Measurements from ENCODE around the gene MAP3K21. TPM values are rescaled to one million over a fixed set of nuclear protein-coding genes. Genes with fewer than 3 reads are reported as not detected.
A peak's percentile ranks its signal among the peaks of the same experiment; 100 is the strongest.

The MAP3K21 gene
- total and polyA plus RNA-seq, 2 experiments from 2014 or later, result 0.70 to 2.9 TPM

- Histone ChIP-seq H3K27me3 (no peaks in the 10 kb centered on the region), H3K27ac (no peak overlapping the region), H3K9me3 (ENCODE audit: low read depth) (no peaks in the 10 kb centered on the region), H3K4me1 (ENCODE audit: low read depth) (no peaks in the 10 kb centered on the region), H3K4me3 (peak overlapping the region; percentile 95), H3K36me3 (no peaks in the 10 kb centered on the region)
- TF ChIP-seq, protein P1, sequence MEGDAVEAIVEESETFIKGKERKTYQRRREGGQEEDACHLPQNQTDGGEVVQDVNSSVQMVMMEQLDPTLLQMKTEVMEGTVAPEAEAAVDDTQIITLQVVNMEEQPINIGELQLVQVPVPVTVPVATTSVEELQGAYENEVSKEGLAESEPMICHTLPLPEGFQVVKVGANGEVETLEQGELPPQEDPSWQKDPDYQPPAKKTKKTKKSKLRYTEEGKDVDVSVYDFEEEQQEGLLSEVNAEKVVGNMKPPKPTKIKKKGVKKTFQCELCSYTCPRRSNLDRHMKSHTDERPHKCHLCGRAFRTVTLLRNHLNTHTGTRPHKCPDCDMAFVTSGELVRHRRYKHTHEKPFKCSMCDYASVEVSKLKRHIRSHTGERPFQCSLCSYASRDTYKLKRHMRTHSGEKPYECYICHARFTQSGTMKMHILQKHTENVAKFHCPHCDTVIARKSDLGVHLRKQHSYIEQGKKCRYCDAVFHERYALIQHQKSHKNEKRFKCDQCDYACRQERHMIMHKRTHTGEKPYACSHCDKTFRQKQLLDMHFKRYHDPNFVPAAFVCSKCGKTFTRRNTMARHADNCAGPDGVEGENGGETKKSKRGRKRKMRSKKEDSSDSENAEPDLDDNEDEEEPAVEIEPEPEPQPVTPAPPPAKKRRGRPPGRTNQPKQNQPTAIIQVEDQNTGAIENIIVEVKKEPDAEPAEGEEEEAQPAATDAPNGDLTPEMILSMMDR (IDR thresholded peaks at IDR 0.05; ENCODE audit: low read depth, low read length), result no peak
- no peak for DNase-seq (ENCODE audit: low read depth in 1 of 2, low spot score in 1 of 2)
Measured at GRCh38 chr1:233295975-233296322, 31.6 kb upstream of the MAP3K21 start.

DNA sequence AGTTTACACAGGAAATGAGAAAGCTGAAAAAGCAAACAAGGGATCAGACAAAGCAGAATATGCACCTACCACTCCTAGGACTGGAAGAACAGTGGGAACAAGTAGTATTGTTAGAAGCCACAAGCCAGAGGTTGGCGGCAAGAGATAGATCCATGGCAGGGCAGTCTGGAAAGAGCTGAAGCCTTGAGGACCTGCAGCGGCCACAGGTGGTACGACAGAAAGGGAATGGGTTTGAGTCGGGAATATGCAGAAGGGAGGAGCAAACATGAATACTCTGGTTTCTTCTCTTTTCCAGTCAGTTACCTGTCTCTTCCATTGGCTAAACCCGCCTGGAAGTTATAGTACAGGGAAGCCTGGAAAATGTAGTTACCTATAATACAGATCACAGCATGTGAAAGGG is 28.1 kb upstream of the MAP3K21 start:
- TF ChIP-seq, protein P1 (IDR thresholded peaks at IDR 0.05; ENCODE audit: low read depth, low read length), result no peak
- Histone ChIP-seq H3K4me3 (no peak overlapping the region), H3K9me3 (ENCODE audit: low read depth) (no peaks in the 10 kb centered on the region), H3K4me1 (ENCODE audit: low read depth) (no peaks in the 10 kb centered on the region), H3K27ac (no peak overlapping the region), H3K36me3 (no peaks in the 10 kb centered on the region), H3K27me3 (no peaks in the 10 kb centered on the region)
- DNase-seq (ENCODE audit: low read depth in 1 of 2, low spot score in 1 of 2), result no peak

DNA sequence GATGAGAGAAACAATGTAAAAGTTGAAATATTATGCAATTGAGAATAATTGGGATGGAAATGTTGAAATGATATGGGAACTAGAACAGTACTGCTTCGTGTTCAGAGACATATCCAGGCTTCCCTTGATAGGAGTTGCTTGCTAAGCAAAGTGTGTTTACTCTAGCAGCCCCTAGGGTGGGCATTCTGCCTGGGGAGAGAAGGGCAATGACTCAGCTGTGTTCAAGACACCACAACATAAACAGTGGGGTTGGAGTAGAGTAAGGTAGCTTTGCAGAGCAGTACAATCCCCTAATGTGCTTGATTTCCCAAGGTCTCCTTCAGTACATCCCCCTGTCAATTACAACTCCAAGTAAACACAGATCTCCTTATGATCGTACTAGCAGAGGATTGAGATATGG is 27.2 kb upstream of the MAP3K21 start:
- TF ChIP-seq, protein P1 (IDR thresholded peaks at IDR 0.05; ENCODE audit: low read depth, low read length), result no peak
- DNase-seq (ENCODE audit: low read depth in 1 of 2, low spot score in 1 of 2), result no peak
- H3K27me3 ChIP-seq, result no peaks in the 10 kb centered on the region
- H3K27ac ChIP-seq, result no peak overlapping the region
- H3K4me1 ChIP-seq (ENCODE audit: low read depth), result no peaks in the 10 kb centered on the region
- no peak overlapping the region for H3K4me3 ChIP-seq
- H3K36me3 ChIP-seq, result no peaks in the 10 kb centered on the region
- no peaks in the 10 kb centered on the region for H3K9me3 ChIP-seq (ENCODE audit: low read depth)

- H3K4me3 ChIP-seq, result no peak overlapping the region
- peak; percentile 48 to 49 for DNase-seq (ENCODE audit: low read depth in 1 of 2, low spot score in 1 of 2)
- no peaks in the 10 kb centered on the region for H3K36me3 ChIP-seq
- H3K9me3 ChIP-seq (ENCODE audit: low read depth), result no peaks in the 10 kb centered on the region
- no peak overlapping the region for H3K27ac ChIP-seq
- H3K4me1 ChIP-seq (ENCODE audit: low read depth), result no peaks in the 10 kb centered on the region
- TF ChIP-seq, protein P1 (IDR thresholded peaks at IDR 0.05; ENCODE audit: low read depth, low read length), result peak; percentile 78
- H3K27me3 ChIP-seq, result no peaks in the 10 kb centered on the region
Measured at GRCh38 chr1:233304489-233305102, 22.9 kb upstream of the MAP3K21 start.

DNA sequence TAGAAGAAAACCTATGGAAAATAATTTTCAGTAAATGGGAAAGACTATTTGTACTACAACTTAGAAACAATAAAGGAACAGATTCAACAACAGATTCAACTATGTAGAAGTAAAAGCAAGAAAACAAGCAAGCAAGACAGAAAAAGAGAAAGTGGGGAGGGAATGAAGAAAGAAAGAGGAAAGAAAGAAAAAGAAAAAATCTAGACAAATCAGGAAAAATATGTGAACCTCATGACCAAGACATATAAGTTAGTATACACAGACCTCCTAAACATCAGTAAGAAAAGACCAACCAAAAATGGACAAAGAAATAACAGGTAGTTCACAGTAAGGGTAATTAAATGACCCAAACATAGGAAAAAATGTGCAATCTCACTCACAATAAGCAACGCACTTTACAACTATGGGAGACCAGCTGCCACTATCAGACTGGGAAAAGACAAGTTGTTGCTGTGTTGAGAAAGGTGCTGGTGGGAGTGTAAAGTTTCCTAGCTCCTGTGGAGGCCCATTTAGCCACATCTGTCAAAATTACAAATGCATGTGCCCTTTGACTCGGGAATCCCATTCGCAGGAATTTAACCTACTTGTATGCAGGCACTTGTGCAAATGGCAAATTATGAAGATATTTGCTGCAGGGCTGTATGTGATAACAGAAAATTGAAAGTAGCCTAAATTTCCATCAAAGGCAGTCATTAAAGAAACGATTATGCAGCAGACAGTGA is 13.9 kb upstream of the MAP3K21 start:
- Histone ChIP-seq H3K4me1 (ENCODE audit: low read depth) (no peaks in the 10 kb centered on the region), H3K4me3 (no peak overlapping the region), H3K27me3 (no peaks in the 10 kb centered on the region), H3K9me3 (ENCODE audit: low read depth) (no peaks in the 10 kb centered on the region), H3K36me3 (no peaks in the 10 kb centered on the region), H3K27ac (no peak overlapping the region)
- TF ChIP-seq, protein P1 (IDR thresholded peaks at IDR 0.05; ENCODE audit: low read depth, low read length), result no peak
- DNase-seq (ENCODE audit: low read depth in 1 of 2, low spot score in 1 of 2), result peak in 1 of 2 donors; percentile 2
